IPS-18a (cell line): ENCODE measurements around the gene SMOC1.

ENCODE experiments used
- H3K27ac ChIP-seq: one replicate; pipeline ENCODE4 v1.5.1; 2013; ENCODE audit warnings: low read length
- H3K27me3 ChIP-seq: one replicate; pipeline ENCODE4 v1.6.1; 2013; ENCODE audit warnings: mild to moderate bottlenecking, low read length; ENCODE audit not compliant: control insufficient read depth, insufficient read depth
- H3K36me3 ChIP-seq: one replicate; pipeline ENCODE4 v1.6.1; 2013; ENCODE audit warnings: low read depth, low read length; ENCODE audit not compliant: control insufficient read depth
- H3K4me1 ChIP-seq: one replicate; pipeline ENCODE4 v1.6.1; 2013; ENCODE audit warnings: low read depth, low read length; ENCODE audit not compliant: control insufficient read depth
- H3K4me3 ChIP-seq: one replicate; pipeline ENCODE4 v1.5.1; 2013; ENCODE audit warnings: low read length
- H3K9ac ChIP-seq: one replicate; pipeline ENCODE4 v1.6.1; 2013; ENCODE audit warnings: mild to moderate bottlenecking, low read length, moderate library complexity
- H3K9me3 ChIP-seq: one replicate; pipeline ENCODE4 v1.6.1; 2013; ENCODE audit warnings: low read depth, low read length; ENCODE audit not compliant: control insufficient read depth

The SMOC1 gene

DNA sequence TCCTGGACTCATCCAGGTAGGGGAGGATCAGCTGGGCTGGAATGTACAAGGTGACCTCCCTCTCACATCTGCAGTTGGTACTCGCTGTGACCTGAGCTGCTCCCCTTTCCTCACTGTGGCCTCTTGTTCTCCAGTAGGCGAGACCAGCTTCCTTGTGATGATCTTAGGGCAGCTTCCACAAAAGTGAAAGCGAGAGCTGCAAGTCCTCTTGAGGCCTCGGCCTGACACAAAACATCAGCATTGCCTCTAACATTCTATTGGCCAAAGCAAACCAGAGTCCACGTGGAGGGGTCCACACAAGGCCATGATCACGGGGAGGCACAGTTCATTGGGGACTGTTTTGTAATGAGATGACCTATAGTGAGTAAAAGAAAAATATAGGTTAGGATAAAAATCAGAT is 127.5 kb downstream of the SMOC1 start:
- H3K4me1 ChIP-seq, result peaks cover 12% of the 10 kb centered on the region
- no peaks in the 10 kb centered on the region for H3K27me3 ChIP-seq
- no peaks in the 10 kb centered on the region for H3K36me3 ChIP-seq
- H3K4me3 ChIP-seq, result no peak overlapping the region
- H3K27ac ChIP-seq, result no peak overlapping the region
- H3K9me3 ChIP-seq, result no peaks in the 10 kb centered on the region
- no peak overlapping the region for H3K9ac ChIP-seq

GRCh38 chr14:70008284-70009262 is 129.4 kb downstream of the SMOC1 start:
- Histone ChIP-seq H3K27ac (no peak overlapping the region), H3K36me3 (no peaks in the 10 kb centered on the region), H3K9ac (no peak overlapping the region), H3K4me3 (no peak overlapping the region), H3K27me3 (no peaks in the 10 kb centered on the region), H3K4me1 (peaks cover 12% of the 10 kb centered on the region), H3K9me3 (no peaks in the 10 kb centered on the region)

DNA sequence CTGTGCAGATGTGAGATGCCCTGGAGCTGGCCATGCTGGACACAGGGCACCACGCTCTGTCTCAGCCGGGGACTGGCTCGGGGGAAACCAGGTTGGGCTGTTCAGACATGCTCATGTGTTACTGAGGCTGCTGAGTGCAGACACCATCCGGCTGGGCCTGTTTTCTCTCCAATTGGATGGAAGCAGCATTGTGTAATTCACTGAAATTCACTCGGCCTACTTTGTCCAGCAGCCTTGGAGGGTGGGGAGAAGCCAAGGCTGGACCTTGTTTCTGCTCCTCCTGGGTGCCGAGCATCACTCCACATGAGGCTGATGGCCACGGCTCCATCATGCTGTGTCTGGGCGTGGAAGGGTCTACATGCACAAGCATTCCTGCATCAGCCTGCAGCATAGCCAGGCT is 130.7 kb downstream of the SMOC1 start:
- no peak overlapping the region for H3K4me3 ChIP-seq
- H3K4me1 ChIP-seq, result peaks cover 12% of the 10 kb centered on the region
- H3K27ac ChIP-seq, result no peak overlapping the region
- H3K9ac ChIP-seq, result no peak overlapping the region
- H3K27me3 ChIP-seq, result no peaks in the 10 kb centered on the region
- no peaks in the 10 kb centered on the region for H3K9me3 ChIP-seq
- H3K36me3 ChIP-seq, result no peaks in the 10 kb centered on the region

DNA sequence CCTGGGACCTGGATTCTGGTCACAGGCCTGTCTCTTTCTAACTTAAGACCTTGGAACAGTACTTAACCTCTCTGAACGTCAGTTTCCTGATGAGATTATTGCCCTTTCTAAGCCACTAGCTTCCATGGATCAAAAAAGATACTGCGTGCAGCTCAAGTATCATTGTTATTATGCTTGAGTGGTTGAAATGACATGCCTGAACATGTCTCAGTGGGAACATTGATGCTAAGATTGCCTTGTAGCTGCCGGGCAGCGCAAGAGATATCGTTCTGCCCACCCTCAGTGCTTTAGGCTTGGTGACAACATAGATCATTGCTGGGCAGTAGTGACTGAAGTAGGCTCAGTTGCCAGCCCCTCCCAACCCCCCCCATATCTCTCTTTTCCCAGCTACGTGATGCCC is 131.9 kb downstream of the SMOC1 start:
- Histone ChIP-seq H3K27ac (no peak overlapping the region), H3K9me3 (no peaks in the 10 kb centered on the region), H3K27me3 (no peaks in the 10 kb centered on the region), H3K4me3 (no peak overlapping the region), H3K4me1 (peaks cover 15% of the 10 kb centered on the region), H3K36me3 (no peaks in the 10 kb centered on the region), H3K9ac (no peak overlapping the region)

DNA sequence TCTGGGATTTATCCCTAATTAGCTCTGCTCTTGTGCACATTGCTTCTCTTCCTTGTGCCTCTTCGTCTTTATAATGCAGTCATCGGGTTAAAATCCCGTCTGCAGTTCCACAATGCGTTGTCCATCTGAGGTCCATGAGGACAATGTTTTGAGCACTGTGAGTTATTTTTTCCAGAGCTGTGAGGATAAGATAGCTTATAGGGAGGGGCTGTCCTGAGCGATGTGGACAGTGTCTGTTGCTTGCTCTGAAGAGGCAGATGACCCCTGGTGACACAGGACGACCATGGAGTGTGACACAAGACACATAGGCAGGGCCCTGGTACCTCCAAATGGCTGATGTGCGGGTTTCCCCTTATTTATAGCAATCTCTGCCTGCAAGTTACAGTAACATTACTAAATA is 132.5 kb downstream of the SMOC1 start:
- Histone ChIP-seq H3K9me3 (no peaks in the 10 kb centered on the region), H3K4me3 (no peak overlapping the region), H3K27me3 (no peaks in the 10 kb centered on the region), H3K4me1 (peaks cover 15% of the 10 kb centered on the region), H3K36me3 (no peaks in the 10 kb centered on the region), H3K9ac (no peak overlapping the region), H3K27ac (no peak overlapping the region)

- H3K9ac ChIP-seq, result no peak overlapping the region
- no peaks in the 10 kb centered on the region for H3K27me3 ChIP-seq
- no peak overlapping the region for H3K27ac ChIP-seq
- no peaks in the 10 kb centered on the region for H3K36me3 ChIP-seq
- no peaks in the 10 kb centered on the region for H3K9me3 ChIP-seq
- H3K4me3 ChIP-seq, result no peak overlapping the region
- H3K4me1 ChIP-seq, result peaks cover 13% of the 10 kb centered on the region
These were observed 134.2 kb downstream of the SMOC1 start for GRCh38 chr14:70013271-70013873.

GRCh38 chr14:70014406-70015095 is 135.3 kb downstream of the SMOC1 start:
- Histone ChIP-seq H3K9ac (no peak overlapping the region), H3K36me3 (no peaks in the 10 kb centered on the region), H3K4me1 (peaks cover 2% of the 10 kb centered on the region), H3K27ac (no peak overlapping the region), H3K9me3 (no peaks in the 10 kb centered on the region), H3K4me3 (no peak overlapping the region), H3K27me3 (no peaks in the 10 kb centered on the region)

DNA sequence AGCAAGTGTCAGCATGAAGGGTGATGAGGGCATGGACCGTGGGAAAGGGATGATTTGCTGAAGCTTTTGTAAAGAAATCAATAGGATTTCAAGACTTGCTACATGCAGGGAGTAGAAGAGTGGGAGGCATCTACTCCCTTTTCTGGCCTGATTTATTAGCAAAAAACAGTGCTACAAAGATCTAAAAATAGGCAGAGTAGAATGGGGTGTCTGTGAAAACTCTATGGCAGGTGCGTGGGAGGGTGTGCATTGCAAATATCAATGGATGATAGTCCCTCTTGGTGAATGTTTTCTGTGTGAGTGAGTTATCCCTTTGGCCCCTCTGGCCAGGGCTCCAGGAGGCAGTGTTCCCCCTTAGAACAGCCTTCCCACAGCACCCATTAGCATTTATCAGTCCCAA is 139.0 kb downstream of the SMOC1 start:
- Histone ChIP-seq H3K9ac (no peak overlapping the region), H3K4me3 (no peak overlapping the region), H3K9me3 (no peaks in the 10 kb centered on the region), H3K4me1 (peaks cover 2% of the 10 kb centered on the region), H3K27ac (no peak overlapping the region), H3K27me3 (no peaks in the 10 kb centered on the region), H3K36me3 (no peaks in the 10 kb centered on the region)

- H3K36me3 ChIP-seq, result no peaks in the 10 kb centered on the region
- H3K27me3 ChIP-seq, result no peaks in the 10 kb centered on the region
- H3K4me3 ChIP-seq, result no peak overlapping the region
- peaks cover 2% of the 10 kb centered on the region for H3K4me1 ChIP-seq
- H3K9me3 ChIP-seq, result no peaks in the 10 kb centered on the region
- H3K9ac ChIP-seq, result no peak overlapping the region
- H3K27ac ChIP-seq, result no peak overlapping the region
These were observed 139.5 kb downstream of the SMOC1 start for GRCh38 chr14:70018713-70019211.

DNA sequence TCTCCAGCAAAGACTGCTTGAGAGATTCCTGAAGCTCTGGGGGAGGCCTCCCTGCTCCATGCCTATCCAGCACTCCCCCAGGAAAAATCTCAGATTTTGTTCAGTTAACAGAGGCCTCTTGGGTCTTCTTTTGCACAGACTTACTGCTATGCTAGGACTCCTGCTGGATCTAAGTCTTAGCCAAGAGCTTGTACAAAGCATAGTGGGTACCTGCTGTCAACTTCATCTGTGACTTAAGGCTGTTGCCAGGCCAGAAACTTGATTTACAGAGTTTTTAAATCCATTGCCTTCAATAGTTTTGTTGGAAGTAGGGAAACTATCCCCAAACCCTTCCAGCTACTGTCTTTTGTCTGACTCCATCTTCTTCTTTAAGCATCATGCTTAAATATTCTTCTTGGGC is 140.5 kb downstream of the SMOC1 start:
- Histone ChIP-seq H3K27me3 (no peaks in the 10 kb centered on the region), H3K27ac (no peak overlapping the region), H3K4me1 (peaks cover 2% of the 10 kb centered on the region), H3K4me3 (no peak overlapping the region), H3K9me3 (no peaks in the 10 kb centered on the region), H3K36me3 (no peaks in the 10 kb centered on the region), H3K9ac (no peak overlapping the region)

GRCh38 chr14:70020352-70021170 is 141.3 kb downstream of the SMOC1 start:
- no peak overlapping the region for H3K4me3 ChIP-seq
- no peaks in the 10 kb centered on the region for H3K36me3 ChIP-seq
- no peaks in the 10 kb centered on the region for H3K27me3 ChIP-seq
- H3K9ac ChIP-seq, result no peak overlapping the region
- H3K9me3 ChIP-seq, result no peaks in the 10 kb centered on the region
- no peaks in the 10 kb centered on the region for H3K4me1 ChIP-seq
- no peak overlapping the region for H3K27ac ChIP-seq
